GM21390 (cell line): ENCODE results near the gene SUN1.
"Not testable (repeated sequence)": the region's sequence is repeated elsewhere in the genome, so short reads cannot be mapped to it uniquely, and the experiment has no call there.

ENCODE experiments used
- ATAC-seq: cut with Tn5 transposase; IDR thresholded peaks from one replicate; pipeline ENCODE4 v1.9.1; 2021; ENCODE audit not compliant: unreplicated experiment

Gene SUN1

DNA sequence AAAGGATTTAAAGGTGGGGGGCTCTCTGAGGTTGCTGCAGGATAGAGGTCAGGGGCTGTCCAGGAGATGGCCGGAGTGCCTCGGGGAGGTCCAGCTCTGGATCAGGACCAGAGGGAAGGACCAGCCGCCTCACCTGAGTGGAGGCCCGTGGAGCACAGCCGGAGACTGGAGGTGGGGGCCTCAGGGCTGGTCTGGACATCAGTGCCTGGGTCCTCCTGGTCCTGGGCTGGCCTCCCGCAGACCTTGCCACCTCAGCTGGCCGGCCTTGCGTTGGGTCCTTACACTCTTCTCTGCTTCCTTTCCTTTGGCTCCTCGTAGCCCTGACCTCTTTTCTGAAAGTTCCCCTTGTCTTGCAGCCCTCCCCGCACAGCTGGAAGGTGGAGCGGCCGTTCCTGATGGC, 2.0 kb downstream of the SUN1 start:
- no peak for ATAC-seq

DNA sequence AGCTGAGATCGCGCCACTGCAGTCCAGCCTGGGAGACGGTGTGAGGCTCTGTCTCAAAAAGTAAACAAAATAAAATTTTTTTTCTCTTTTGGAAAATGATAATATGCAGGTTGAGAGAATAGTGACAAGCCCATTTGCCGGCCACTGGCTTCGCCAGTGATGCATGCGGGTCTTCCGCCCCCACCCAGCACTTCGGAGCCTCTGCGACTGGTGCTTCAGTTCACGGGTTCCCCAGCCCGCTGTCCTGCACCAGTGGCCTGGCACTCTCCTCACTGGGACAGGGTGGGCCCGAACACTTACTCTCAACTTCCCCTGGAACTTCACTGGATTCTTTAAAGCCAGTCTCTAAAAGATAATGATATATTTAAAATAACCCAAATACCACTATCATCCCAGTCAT, 2.7 kb downstream of the SUN1 start:
- no peak for ATAC-seq

DNA sequence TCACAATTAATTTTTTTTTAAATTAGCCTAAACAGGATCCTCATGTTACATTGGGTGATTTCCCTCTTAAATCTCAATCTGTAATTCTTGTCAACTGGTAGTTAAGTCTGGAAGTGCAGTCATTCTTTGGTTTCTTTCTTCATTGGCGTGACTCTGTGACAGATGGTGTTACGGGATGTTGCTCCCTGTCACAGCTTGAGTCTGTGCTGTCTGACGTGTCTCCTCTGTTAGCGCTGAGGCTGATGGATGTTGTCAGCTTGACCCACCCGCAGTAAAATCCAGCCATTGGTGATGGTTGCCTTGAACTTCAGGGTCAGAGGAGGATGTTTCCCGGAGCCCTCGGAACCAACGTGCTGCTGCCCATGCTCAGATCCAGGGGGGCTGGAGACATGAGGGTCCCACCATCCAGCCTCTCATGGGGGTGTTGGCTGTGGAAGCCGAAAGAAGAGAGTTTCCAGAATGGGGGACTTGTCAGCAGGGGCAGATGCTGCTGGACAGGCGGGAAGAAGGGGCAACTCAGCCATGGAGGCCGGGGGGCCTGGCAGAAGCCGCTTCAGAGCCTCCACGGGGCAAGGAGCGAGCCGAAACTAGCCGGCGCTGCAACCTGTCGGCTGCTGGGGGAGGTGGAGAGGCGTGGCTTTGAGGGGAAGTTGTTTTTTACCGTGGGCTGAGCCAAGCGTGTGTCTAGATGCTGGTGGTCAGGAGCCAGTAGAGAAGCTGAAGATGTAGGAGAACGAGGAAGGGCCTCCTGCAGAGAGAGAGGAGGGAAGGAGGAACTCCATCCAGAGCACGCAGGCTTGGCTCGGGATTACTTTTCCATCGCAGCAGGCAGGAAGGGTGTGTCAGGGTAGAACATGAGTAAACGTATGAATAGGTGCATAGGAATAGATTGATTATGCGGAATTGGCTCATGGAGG, 3.5 kb downstream of the SUN1 start:
- ATAC-seq = no peak

DNA sequence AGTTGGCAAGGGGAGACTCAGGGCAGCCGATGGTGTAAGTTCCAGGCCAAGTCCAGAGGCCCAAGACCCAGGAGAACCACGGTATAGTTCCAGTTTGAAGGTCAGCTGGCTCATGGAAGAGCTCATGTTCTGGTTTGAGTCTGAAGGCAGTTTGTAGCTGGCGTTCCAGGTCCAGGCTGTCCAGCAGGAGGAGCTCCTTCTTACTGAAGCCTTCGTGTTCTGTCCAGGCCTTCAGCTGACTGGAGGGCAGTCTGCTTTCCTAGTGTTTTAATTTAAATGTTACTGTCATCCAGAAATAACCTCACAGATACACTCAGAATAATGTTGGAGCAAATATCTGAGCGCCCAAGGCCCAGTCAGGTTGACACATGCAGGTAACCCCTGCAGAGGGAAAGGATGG, 4.2 kb downstream of the SUN1 start:
- no peak for ATAC-seq

DNA sequence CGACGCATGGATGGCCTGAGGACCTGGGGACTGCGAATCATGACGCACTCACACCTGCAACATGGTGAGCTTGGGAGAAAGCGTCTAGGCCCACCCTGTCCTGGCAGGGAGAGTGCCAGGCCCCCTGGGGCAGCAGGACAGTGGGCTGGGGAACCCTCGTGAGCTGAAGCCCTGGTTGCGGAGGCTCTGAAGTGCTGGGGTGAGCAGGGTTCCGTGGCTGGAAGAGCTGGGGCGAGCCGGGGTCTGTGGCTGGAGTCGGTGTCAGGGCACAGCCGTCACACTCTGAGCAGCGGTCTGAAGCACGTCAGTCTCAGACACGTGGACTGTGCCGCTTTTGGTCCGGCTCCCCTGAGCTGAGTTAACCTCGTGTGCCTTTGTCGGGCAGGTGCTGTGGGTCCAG, 4.7 kb downstream of the SUN1 start:
- ATAC-seq = no peak

DNA sequence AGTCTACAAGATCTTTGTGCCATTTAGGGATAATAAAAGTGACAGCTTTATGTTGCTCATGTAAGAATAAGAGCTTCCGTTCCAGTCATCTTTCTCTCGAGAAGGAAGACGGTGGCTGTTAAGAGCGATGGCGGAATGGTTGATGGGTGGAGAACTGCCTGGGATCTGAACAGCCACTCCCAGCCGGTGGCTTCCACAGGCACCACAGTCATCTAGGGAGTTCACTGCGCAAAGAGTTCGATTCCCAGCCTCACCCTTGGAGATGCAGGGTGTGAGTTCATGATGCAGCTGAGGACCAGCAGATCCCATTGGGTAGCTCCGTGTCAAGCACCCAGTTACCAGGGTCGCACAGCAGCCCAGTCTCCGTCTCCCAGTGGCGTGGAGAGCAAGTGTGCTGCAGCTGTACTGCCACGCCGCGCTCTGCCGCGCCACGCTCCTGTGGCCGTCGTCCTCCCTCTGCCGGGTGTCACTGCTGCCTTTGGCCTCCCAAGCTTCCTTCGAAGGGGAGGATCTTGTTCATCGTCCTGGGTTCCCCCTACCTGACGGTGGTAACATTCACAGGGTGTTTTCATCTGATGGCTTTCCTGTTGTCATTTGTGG, 7.8 kb downstream of the SUN1 start:
- no peak for ATAC-seq

DNA sequence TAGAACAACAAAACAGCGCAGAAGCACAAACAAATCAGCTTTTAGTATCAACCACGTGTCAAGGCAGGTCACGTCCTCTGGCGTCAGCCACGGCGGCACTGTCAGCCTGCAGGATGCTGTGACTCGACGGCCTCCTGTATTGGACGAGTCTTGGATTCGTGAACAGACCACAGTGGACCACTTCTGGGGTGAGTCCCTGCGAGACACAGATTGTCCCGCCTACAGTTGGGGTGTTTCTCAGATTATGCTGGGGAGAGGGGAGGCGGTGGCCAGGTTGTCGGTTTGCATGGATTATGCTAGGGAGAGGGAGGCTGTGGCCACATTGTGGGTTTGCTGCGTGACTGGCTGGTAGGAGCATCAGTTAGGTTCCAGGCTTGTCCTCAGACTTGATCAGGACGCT, 9.7 kb downstream of the SUN1 start:
- ATAC-seq = no peak

DNA sequence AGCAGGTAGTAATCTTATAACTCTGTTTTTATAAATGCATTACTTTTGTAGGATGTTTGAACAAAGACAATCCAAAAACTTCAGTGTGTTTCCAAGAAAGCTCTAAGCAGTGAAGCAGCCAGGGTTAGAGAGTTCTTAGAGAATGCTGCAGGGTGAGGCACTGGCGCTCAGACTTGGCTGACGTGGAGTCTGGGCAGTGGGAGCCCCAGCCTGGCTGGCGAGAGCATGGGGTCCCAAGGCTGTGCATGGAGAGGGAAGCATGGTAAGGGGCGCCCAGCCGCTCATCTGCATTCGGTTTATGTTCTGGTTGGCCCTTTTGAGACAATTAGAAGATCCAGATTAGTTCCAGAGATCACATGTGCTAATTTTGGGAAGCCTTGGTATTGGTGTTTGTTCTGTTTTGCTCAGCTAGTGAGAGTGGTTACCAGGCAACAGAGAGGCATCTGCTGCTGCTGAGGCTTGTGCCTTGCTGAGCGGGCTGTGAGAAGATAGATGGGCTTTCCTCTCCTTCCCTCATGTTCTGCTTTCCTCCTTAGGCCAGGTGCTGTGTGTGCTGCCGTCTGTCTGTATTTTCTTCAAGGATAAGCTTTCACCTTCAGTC, 10.3 kb downstream of the SUN1 start:
- no peak for ATAC-seq

DNA sequence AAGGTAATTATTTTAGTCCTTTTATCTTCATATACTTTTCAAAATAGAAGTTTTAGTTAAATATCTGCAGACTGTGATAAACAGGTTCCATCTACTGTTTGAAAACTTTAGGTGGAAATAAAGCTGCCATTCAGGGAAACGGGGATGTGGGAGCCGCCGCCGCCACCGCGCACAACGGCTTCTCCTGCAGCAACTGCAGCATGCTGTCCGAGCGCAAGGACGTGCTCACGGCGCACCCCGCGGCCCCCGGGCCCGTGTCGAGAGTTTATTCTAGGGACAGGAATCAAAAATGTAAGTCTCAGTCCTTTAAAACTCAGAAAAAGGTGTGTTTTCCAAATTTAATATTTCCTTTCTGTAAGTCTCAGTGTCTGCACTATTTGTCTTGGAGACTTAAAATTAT, 11.0 kb downstream of the SUN1 start:
- no peak for ATAC-seq

DNA sequence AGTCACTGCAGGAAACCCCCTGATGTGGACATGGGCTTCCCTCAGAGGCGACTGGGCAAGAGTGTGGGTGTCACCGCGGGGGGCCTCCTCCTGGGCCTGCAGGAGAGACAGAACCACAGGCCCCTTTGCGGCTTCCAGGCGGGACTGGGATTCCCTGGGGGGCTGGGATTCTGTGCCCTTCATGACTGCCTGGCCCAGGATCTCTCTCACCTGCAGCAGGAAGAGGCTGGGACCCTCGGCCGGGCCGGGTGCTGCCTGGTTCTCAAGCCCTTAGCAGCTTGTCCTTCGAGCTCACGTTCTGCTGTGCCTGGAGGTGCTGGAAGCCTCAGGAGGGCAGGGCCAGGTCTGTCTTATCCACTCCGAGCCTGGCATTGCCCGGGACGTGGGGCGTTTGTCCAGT, 11.8 kb downstream of the SUN1 start:
- ATAC-seq = no peak

DNA sequence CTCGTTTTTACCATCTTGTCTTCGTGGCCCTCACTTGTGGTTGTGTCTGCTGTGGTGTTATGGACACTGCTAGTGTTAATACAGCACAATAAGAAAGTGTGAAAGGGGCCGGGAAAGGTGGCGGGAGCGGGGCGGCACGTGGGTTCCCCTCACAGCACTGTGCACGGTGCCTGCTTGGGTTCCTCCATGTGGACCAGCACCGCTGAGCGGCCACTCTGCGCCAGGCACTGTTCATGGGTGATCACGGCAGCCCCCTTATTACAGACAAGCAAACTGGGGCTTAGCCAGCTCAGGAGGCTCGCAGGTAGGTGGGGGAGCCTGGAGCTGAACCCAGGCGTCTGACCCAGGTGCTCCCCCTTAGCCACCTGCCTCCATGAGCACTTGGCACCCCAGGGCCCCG, 12.2 kb downstream of the SUN1 start:
- ATAC-seq = no peak

DNA sequence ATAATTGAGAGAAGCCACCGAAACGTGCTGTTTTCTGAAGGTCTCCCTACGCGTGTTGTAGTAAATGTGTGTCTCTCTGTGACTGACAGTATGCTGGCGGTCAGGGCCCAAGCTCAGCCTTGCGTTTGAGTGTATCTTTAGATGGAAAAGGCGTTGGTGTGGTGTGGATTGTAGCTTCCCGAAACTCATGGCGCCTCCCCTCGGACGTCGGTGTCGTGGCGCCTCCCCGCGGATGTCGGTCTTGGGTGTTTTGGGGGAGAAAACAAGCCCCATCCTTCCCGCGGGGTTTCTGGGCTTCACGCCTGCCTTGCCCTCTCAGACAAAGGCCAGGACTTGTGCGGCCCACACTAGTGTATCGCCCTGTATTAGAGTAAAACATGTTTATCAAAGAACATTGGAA, 12.8 kb downstream of the SUN1 start:
- no peak for ATAC-seq

DNA sequence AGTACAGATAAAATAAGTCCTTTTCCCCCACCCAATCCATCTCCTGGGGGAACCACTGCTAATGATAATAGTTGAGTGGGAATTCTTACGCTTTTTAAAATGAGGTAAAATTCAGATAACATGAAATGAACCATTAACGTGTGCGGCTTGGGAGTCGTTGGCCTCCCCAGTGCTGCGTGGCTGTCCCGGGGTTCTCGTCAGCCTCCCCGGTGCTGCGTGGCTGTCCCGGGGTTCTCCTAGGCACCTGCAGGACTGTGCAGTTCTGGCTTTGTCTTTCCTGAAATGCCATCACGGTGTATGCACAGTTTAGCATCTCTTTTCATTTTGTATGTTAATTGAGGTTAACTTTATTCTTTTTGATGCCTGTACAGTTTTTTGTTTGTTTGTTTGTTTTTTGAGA, 13.5 kb downstream of the SUN1 start:
- ATAC-seq = no peak

DNA sequence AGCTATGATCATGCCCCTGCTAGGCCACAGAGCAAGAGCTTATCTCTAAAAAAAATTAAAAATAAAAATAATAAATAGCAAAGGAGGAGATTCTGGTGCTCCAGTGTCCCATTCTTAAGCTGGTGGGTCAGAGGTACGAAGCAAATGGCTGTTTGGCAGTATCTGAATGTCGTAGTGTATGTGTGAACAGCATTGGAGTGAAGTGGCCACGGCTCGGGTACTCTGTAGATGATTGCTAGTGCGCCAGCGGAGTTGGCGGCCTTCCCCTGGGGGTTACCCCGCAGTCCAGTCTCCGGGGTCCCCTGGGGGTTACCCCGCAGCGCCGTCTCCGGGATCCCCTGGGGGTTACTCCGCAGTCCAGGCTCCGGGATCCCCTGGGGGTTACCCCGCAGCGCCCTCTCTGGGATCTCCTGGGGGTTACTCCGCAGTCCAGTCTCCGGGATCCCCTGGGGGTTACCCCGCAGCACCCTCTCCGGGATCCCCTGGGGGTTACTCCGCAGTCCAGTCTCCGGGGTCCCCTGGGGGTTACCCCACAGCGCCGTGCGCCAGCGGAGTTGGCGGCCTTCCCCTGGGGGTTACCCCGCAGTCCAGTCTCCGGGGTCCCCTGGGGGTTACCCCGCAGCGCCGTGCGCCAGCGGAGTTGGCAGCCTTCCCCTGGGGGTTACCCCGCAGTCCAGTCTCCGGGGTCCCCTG, 14.8 kb downstream of the SUN1 start:
- ATAC-seq = not testable (repeated sequence)

DNA sequence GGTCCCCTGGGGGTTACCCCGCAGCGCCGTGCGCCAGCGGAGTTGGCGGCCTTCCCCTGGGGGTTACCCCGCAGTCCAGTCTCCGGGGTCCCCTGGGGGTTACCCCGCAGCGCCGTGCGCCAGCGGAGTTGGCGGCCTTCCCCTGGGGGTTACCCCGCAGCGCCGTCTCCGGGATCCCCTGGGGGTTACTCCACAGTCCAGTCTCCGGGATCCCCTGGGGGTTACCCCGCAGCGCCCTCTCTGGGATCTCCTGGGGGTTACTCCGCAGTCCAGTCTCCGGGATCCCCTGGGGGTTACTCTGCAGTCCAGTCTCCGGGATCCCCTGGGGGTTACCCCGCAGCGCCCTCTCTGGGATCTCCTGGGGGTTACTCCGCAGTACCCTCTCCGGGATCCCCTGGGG, 15.5 kb downstream of the SUN1 start:
- ATAC-seq = not testable (repeated sequence)

DNA sequence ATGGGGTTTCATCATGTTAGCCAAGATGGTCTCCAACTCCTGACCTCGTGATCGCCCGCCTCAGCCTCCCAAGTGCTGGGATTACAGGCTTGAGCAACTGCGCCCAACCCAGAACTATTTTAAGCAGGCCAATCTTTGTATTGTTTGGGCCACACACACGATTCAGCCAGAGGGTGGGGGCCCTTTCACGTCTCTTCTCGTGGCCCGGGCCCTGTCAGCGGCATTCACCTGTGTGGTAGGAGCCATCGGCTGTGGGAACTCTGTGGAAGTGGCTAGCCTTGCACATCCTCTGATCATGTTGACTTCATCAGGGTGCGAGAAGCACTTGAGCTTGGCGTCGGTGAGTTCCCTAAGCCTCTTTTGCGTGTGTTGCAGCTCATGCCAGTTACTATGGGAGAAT, 16.9 kb downstream of the SUN1 start:
- no peak for ATAC-seq

DNA sequence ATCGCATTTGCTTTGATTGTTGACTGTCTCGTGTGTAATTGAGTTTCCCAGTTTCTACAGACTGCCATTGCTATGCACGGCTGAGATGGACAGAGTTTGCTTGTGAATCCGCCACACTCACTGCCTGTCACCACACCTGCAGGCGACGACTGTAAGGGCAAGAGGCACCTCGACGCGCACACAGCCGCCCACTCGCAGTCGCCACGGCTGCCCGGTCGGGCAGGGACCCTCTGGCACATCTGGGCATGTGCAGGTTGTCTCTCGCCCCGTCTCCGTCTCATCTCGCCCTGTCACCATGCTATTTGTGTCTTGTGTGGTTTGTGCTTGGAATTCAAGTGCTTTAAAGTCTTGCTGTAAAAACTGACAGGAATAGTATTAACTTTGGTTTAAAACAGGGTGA, 17.5 kb downstream of the SUN1 start:
- ATAC-seq = no peak

DNA sequence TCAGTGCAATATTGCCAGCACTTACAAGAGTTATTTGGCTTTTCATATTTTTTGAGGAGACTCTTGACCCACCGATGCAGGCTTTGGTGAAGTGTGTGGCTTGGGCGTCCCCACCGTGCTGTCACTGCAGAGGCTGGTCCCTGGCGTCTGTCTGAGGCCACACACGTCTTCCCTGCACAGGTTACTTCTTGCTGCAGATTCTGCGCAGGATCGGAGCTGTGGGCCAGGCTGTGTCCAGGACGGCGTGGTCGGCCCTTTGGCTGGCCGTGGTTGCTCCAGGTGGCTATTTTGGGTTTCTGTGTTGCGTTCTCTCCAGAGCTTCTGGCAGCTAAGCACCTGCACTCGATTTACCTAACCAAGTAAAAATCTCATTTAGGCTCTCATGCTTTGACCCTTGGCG, 18.9 kb downstream of the SUN1 start:
- ATAC-seq = no peak

DNA sequence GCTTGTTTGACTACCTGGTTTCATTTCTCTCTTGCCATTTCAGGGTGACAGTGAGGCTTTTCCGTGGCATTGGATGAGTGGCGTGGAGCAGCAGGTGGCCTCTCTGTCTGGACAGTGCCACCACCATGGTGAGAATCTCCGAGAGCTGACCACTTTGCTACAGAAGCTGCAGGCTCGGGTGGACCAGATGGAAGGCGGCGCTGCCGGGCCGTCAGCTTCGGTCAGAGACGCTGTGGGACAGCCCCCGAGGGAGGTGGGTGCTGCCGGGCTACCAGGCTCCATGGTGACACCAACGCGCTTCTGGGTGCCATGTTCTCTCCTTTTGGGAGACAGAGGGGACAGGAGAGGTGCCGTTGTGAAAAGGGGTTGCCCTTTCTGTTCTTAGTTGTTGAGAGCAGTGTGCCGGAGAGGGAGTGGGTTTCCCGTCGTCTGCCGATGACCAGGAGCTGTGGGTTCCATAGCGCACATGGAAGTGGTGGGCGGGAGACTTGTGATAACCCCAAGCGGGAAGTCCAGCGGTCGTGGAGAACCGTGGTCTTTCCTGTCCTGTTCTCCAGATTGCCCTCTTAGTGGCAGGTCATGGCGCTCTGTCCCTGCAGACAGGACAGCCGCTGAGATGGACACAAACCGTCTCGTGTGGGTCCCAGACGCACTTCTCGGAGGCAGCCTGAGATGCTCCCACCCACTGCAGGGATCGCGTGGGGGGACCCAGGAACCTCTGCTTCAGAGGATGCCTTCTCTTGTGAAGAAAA, 21.3 kb downstream of the SUN1 start:
- no peak for ATAC-seq

DNA sequence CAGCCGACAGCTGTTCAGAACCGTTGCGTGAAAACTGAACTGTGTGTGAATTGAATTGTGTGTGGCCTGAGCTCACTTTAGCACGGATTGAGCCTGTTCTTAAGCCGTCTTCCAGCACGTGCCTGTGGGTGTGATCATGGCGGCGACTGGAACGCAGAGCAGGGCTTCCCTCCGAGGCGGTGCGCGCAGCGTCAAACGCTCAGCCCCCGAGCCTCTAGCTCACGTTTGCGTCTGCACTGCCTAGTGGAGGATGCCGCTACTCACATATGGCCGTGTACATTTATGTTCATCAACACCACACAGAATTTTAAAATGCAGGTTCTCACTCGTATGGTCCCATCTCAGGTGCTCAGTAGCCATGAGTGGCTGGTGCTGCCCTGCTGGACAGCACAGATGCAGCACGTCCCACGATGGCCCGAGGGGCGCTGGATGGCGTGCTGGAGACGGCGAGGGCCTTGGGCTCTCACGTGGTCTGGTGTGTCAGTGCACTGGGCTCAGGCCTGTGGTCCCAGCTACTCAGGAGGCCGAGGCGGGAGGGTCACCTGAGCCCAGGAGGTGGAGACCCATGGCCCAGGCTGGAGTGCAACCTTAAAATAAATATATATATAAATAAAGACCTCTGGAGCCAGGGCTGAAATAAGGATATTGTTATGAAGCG, 22.0 kb downstream of the SUN1 start:
- ATAC-seq = no peak
